ENCODE measurements around the gene PPFIA2.

DNA sequence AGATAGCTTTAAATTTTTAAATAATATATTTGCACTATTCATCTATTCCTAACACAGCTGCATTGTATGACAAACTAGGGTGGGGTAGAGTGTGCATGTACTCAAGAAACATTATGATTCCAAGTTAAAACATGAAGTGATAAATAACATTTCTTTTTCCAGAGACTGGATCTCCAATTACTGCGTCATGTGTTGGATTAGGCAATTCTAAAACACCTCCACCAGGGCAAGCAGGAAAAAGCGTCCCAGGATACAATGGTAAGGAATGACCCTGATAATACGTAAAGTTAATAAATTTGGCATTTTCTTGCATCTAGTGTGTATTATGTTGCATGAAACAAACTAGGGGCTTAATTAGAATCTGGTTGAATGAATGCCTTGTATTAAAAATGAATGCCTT lies 542.4 kb downstream of the PPFIA2 start:
- TF ChIP-seq POLR2AphosphoS5 (IDR thresholded peaks at IDR 0.05; ENCODE audit: borderline replicate concordance, low read depth, low read length) (no peak), EZH2 (IDR thresholded peaks at IDR 0.05) (no peak), FOXP2 (optimal IDR thresholded peaks at IDR 0.05; ENCODE audit: control extremely low read depth, extremely low read length, insufficient read depth) (no peak)
